Stimulated activated CD8-positive, alpha-beta memory T cell treated with anti-CD3 and anti-CD28 coated beads, Interleukin-4, amount 100 ng/mL, for 48 hours (primary cell): ENCODE measurements around the gene CLCNKA.
A peak's percentile ranks its signal among the peaks of the same experiment; 100 is the strongest.
"Not testable (repeated sequence)": the region's sequence is repeated elsewhere in the genome, so short reads cannot be mapped to it uniquely, and the experiment has no call there.

ENCODE experiments used
- DNase-seq: peaks from one replicate; pipeline ENCODE4 v3.0.0-alpha.2; 2020

The CLCNKA gene

GRCh38 chr1:16018749-16019643 lies 2.8 kb upstream of the CLCNKA start:
- DNase-seq, result no peak

- DNase-seq, result no peak
Observed at GRCh38 chr1:16019644-16020277, 2.1 kb upstream of the CLCNKA start.

- DNase-seq, result no peak
Observed at GRCh38 chr1:16020325-16020724, 1.5 kb upstream of the CLCNKA start.

GRCh38 chr1:16020878-16021277 lies 958 bp upstream of the CLCNKA start:
- DNase-seq, result not testable (repeated sequence)

GRCh38 chr1:16022393-16022792 lies 557 bp downstream of the CLCNKA start:
- no peak for DNase-seq

- DNase-seq, result no peak
Observed at GRCh38 chr1:16023050-16023653, 1.3 kb downstream of the CLCNKA start.

- not testable (repeated sequence) for DNase-seq
Observed at GRCh38 chr1:16026302-16026701, 4.5 kb downstream of the CLCNKA start.

GRCh38 chr1:16026723-16027484 lies 5.1 kb downstream of the CLCNKA start:
- DNase-seq, result peak; percentile 53

GRCh38 chr1:16028237-16029002 lies 6.6 kb downstream of the CLCNKA start:
- DNase-seq, result no peak

- not testable (repeated sequence) for DNase-seq
Observed at GRCh38 chr1:16029003-16029268, 7.1 kb downstream of the CLCNKA start.

- no peak for DNase-seq
Observed at GRCh38 chr1:16029288-16029687, 7.5 kb downstream of the CLCNKA start.

- DNase-seq, result no peak
Observed at GRCh38 chr1:16031551-16031950, 9.7 kb downstream of the CLCNKA start.

GRCh38 chr1:16032388-16033102 lies 10.7 kb downstream of the CLCNKA start:
- DNase-seq, result peak; percentile 78

- not testable (repeated sequence) for DNase-seq
Observed at GRCh38 chr1:16033103-16033632, 11.3 kb downstream of the CLCNKA start.

GRCh38 chr1:16036461-16036860 lies 14.6 kb downstream of the CLCNKA start:
- DNase-seq, result not testable (repeated sequence)

GRCh38 chr1:16038620-16038912 lies 16.7 kb downstream of the CLCNKA start:
- DNase-seq, result no peak

- not testable (repeated sequence) for DNase-seq
Observed at GRCh38 chr1:16039871-16040270, 18.0 kb downstream of the CLCNKA start.

- no peak for DNase-seq
Observed at GRCh38 chr1:16041200-16041599, 19.4 kb downstream of the CLCNKA start.

GRCh38 chr1:16042096-16042495 lies 20.3 kb downstream of the CLCNKA start:
- no peak for DNase-seq

- DNase-seq, result not testable (repeated sequence)
Observed at GRCh38 chr1:16042654-16043053, 20.8 kb downstream of the CLCNKA start.

GRCh38 chr1:16043521-16043920 lies 21.7 kb downstream of the CLCNKA start, which contains the start of gene CLCNKB:
TSS of gene CLCNKB (plus strand) at chr1:16043782. CDS start at chr1:16044493, 711 bp downstream.
- no peak for DNase-seq

- DNase-seq, result no peak
Observed at GRCh38 chr1:16043950-16044349, 22.1 kb downstream of the CLCNKA start.
